Fibroblast of mammary gland (primary cell): Measurements from ENCODE around the gene PIP4K2B.
A peak's percentile ranks its signal among the peaks of the same experiment; 100 is the strongest.
"Not testable (repeated sequence)": the region's sequence is repeated elsewhere in the genome, so short reads cannot be mapped to it uniquely, and the experiment has no call there.

ENCODE experiments used
- DNase-seq: peaks from one replicate; pipeline ENCODE4 v3.0.0-alpha.2; 2010; ENCODE audit warnings: low read depth
- H3K4me3 ChIP-seq: 2 replicates; pipeline ENCODE4 v1.5.1; 2011; ENCODE audit warnings: low read depth, mild to moderate bottlenecking, low read length, moderate library complexity; ENCODE audit not compliant: control insufficient read depth
- TF ChIP-seq, protein P1 (sequence below): conservative IDR thresholded peaks from 2 replicates; pipeline ENCODE4 v1.5.1; 2011; ENCODE audit warnings: low read depth, low read length, inconsistent platforms; ENCODE audit not compliant: control insufficient read depth, insufficient read depth

PIP4K2B gene

DNA sequence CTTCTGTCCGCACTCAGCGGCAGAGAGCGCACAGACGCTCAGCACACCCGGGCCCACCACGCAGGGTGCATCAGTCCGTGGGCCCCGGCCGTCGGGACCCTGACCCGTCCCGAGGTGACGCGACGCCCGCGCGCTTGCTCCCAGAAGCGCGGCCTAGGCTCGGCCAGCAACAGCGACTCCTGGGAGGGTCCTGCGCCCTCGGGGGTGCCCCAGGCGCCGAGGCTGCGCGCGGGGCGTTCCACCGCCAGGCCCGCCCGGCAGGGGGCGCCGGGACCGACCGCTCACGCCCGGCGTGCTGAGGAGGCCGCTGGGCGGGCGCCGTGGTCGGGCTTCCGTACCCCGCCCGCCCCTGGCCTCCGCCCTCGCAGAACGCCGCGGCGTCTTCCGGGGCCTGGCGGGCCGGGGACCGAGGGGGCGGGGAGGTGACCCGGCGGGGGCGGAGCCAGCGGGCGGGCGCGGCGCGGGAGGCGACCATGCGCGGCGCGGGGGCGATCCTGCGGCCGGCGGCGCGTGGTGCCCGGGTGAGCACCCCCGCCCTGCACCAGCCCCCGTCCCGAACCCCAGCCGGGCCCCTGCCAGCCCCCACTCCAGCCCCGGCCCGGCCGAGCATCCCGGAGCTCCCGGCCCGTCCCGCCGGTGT is 69.3 kb downstream of the PIP4K2B start, which contains the start of gene CISD3:
Gene CISD3 (plus strand): TSS at position 456 of the 640 bp plus-strand sequence. CDS start 18 bp downstream, at position 474.
- TF ChIP-seq, protein P1, sequence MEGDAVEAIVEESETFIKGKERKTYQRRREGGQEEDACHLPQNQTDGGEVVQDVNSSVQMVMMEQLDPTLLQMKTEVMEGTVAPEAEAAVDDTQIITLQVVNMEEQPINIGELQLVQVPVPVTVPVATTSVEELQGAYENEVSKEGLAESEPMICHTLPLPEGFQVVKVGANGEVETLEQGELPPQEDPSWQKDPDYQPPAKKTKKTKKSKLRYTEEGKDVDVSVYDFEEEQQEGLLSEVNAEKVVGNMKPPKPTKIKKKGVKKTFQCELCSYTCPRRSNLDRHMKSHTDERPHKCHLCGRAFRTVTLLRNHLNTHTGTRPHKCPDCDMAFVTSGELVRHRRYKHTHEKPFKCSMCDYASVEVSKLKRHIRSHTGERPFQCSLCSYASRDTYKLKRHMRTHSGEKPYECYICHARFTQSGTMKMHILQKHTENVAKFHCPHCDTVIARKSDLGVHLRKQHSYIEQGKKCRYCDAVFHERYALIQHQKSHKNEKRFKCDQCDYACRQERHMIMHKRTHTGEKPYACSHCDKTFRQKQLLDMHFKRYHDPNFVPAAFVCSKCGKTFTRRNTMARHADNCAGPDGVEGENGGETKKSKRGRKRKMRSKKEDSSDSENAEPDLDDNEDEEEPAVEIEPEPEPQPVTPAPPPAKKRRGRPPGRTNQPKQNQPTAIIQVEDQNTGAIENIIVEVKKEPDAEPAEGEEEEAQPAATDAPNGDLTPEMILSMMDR: no peak
- DNase-seq: peak; percentile 75
- H3K4me3 ChIP-seq: peak within 1 kb of the TSS; percentile 73

DNA sequence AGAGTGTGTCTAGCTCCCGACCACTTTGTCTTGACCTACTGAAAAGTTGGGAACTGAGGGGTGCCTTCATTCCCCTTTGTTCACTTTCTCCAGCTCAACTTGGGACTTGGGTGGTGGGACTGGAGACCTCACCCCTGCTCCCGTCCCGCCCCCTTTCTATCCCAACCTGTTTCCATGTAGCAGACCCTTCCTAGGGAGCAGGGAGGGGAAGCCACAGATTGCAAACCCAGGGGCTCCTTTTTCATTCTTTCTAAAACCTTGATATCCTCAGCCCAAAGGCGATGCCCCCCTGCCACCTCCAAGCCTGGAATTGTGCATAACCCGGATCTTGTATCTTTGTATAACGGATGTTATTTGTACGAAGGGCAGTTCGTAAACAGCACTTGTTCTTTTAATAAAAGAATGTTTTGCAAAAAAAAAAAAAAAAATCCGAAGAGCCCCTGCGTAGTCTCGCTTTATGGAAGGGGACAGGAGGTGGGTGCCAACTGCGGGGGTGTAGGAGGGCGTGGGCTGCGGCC is 69.9 kb downstream of the PIP4K2B start:
- DNase-seq: no peak
- H3K4me3 ChIP-seq: peak overlapping the region; percentile 52
- TF ChIP-seq, protein P1: no peak

DNA sequence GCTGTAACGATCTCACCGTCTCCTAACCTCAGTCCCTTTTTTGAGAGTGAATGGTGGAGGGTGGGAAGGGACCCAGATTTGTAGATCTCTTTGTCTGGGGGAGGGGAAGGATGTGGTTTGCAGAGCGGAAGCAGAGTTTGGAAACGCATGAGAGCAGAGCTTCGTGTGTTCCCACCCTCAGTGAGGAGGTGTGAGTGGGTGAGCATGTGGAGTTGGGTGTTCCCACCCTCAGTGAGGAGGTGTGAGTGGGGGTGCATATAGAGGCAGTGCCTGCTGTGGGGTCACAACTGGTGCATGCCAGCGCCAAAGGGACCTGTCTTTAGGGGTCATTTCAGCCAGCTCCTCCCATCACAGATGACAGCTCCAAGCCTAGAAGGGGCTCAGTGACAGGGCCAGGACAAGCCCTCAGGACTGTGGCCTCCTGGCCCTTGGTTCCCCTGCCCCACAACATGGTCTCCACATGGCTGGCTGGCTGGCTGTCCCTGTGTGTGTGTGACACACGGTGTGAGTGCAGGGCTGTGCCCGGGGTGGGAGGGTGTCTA is 71.0 kb downstream of the PIP4K2B start:
- TF ChIP-seq, protein P1: no peak
- no peak for DNase-seq
- no peak overlapping the region for H3K4me3 ChIP-seq

DNA sequence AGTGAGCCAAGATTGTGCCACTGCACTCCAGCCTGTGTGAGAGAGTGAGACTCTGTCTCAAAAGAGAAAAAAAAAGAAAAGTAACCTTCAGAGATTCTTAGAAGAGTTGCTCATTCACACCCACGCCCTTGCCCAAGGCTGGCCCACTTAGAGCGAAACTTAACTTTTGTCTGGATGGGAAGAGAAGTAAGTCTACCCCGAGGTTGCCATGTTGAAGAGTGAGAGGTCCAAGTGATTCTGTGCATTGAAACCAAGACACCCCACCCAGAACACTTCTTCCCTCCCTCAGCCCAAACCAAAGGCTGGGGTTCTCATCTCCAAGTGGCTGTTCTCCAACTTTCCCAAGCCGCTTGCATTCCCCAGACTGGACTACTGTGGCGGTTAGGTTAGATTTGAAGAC is 71.6 kb downstream of the PIP4K2B start:
- no peak overlapping the region for H3K4me3 ChIP-seq
- TF ChIP-seq, protein P1: no peak
- no peak for DNase-seq

DNA sequence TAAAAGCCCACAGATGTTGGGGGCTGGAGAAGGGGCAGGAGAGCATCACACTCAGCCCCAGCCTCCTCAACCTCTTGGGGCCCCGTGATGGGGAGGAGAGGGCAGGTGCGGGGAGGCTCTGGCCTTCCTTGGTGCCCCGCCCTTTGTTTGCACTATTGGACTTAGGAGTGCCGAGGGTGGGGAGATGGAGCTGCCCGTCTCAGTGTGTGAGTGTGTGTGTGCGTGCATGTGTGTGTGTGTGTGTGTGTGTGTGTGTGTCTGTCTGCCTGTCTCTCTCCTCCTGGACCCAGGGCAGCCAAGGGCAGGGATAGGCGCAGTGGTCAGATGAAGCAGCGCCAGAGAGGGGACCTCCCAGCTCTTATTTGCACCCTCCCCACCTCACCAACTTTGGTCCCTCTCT is 73.2 kb downstream of the PIP4K2B start:
- H3K4me3 ChIP-seq, DNase-seq: not testable (repeated sequence)

DNA sequence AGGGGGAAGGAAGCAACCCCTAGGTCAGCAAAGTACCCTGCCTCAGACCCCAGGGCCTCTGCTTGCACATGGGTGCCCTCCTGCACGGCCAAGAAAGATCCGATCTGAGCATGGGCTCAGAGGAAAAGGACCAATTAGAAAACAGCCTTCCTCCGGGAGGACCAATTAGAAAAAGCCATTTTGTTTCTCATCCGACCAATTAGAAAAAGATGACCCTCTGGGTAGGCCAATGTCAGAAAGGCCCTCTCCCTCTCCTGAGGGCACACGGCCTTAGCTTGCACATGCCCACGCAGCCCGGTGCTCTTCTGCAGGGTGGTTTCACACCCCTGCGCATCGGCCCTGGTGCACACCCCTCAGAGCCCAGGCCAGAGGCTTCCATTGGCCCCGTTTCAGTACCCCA is 74.3 kb downstream of the PIP4K2B start:
- TF ChIP-seq, protein P1: no peak
- DNase-seq: no peak
- no peak overlapping the region for H3K4me3 ChIP-seq

DNA sequence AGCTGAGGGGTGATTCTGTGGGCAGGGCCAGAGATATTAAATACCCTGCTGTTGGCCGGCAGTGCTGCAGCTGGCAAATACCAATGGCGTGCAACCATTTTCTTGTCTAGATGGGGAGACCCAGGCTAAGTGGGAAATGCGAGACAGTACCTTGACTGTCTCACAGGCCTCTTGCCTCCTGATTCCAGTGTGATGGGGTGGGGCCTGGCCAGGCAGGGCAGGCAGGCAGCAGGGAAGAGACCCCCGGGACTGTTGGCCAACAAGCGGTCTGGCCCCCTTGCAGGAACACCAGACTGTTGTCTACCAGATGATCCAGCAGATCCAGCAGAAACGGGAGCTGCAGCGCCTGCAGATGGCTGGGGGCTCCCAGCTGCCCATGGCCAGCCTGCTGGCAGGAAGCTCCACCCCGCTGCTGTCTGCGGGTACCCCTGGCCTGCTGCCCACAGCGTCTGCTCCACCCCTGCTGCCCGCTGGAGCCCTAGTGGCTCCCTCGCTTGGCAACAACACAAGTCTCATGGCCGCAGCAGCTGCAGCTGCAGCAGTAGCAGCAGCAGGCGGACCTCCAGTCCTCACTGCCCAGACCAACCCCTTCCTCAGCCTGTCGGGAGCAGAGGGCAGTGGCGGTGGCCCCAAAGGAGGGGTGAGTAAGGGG is 74.9 kb downstream of the PIP4K2B start:
- H3K4me3 ChIP-seq: no peak overlapping the region
- DNase-seq: no peak
- TF ChIP-seq, protein P1: no peak
